GM18502 (cell line): ENCODE results near the gene ADTRP.
"Not testable (repeated sequence)": the region's sequence is repeated elsewhere in the genome, so short reads cannot be mapped to it uniquely, and the experiment has no call there.

Experiments used
- ATAC-seq: cut with Tn5 transposase; IDR thresholded peaks from one replicate; pipeline ENCODE4 v1.9.1; 2021; ENCODE audit warnings: mild to moderate bottlenecking; ENCODE audit not compliant: unreplicated experiment, poor library complexity

ADTRP gene

DNA sequence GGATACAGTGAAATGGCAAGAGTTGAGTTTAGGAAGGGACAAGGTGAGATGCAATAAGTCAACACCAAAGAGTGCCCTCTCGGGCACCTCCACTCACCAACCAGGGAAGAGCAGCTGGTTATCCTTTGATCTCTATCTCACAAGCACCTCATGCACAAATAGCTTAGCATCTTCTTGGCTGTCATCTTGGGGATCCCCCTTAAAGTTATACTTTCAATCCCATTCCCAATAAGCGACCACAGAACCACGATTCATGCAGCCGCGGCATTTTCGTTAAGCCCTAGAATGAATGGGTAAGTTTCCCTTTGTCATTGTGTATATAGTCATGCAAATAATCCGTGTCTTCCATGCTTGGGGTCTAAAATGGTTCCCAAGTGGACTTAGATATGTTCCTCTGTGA, 73.5 kb downstream of the ADTRP start:
- no peak for ATAC-seq

DNA sequence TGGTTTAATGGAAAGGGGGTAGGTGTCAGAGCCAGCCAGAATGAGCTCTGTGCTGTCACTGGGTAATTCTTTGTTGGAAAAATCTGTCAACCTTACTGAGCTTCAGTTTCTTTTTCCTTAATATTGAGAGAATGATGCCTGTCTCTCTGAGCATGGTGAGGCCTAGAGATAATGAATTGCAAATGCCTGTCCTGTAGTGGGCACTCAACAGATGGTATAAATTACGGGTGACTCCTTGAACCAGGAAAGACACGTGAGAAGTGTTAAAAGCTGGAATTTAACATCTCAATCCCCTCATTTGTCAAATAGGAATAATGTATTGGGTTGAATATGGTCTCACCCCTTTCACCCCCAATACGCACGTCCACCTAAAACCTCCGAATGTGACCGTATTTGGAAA, 74.9 kb downstream of the ADTRP start:
- no peak for ATAC-seq

DNA sequence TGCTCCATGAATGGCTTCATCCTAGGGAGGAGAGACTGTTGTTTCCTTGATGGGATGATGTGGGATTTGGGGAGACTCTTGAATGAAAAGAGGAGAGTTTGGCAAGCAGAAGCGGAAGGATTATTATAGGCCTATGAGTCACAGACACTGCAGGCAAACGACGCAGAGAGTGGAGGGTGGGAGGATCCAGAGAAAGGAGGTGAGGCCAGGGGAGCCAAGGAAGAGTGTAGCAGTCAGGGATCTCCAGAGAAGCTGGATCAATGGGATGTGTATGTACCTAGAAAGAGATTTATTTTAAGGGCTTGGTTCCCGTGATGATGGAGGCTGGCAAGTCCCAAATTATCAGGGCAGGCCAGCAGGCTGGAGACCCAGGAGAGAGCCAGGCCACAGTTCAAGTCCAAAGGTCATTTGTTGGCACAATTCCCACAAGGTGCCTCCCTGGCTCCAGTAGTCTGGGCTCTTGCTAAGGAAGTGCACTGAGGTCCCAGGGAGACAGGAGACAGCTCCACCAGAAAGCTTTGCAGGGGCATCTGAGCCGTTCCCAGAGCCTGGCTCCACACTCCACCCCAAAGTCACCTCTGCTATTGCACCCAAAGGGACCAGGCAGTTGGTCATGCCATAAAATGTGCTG, 76.0 kb downstream of the ADTRP start:
- ATAC-seq = no peak

DNA sequence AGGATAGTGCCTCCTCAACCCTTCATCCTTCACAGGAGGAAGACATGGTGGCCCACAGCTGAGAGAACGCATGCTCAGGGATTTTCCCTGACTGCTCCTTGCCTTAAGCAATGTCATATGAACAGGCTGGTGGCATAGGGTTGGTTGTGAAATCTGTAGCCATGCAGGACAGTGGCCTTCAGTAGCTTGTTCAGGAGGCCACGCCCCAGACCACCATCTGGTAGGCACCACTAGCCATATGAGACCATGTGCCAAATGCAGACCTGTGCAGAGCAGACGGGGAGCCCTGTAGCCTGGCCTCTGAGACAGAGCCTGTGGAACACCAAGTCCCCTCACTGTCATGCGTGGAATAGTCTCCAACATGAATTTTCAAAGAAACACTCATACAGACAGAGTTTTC, 76.5 kb downstream of the ADTRP start:
- no peak for ATAC-seq

DNA sequence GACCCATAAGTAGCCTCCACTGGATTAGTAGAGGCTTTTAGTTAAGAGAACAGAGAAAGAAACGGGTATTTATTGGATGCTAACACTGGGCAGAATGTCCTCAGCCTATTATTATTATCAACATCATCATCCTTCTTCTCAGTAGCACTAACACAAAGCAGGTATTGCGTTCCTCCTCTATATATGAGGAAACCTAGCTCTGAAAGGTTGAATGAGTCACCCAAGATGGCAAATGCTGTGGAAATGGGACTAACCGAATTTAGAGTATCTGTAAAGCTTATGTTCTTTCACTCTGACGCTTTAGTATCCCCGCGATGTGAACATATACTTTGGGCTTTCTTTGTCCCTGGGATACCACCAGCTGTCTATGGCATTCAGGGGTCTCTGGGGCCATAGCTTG, 77.0 kb downstream of the ADTRP start:
- ATAC-seq = no peak

DNA sequence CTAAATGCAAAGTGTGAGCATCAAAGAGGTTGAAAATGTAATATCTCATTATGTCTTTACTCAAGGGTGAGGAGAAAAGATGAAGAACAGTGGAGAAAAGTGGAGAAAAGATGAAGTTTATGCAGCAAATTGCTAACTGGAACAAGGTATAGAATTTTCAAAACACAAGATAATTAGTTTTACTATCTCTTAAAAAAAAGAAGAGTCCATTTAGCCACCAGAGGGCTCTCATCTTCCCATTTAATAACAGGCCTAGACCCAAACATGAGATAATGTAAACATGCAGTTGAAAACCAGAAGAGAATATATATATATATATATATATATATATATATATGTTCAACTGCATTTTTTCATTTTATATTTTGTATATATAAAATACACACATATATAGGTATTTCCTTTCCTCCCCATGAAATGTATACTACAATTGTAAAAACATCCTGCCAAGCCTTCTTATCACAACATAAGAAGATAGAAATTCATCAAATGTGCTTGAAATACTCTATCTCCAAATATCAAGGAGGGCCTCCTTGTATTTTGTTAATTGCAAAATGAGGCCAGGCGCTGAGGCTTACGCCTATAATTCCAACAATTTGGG, 78.4 kb downstream of the ADTRP start:
- ATAC-seq = no peak

DNA sequence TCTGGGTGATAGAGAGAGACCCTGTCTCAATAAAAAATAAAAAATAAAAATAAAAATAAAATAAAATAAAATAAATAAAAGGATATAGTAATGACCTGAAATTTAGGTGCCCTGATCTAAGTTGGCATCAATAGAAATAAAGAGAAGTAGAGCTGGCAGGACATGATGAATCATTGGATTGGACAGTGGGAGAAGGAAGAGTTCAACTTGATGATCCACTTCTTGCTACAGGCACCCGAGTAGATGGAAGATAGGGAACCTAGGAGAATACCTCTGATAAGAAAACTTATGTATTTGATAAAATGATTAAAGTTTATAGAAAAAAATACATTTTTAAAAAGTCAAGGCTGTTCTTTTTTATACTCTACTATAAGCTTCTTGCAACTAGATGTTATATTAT, 79.0 kb downstream of the ADTRP start:
- ATAC-seq = no peak

DNA sequence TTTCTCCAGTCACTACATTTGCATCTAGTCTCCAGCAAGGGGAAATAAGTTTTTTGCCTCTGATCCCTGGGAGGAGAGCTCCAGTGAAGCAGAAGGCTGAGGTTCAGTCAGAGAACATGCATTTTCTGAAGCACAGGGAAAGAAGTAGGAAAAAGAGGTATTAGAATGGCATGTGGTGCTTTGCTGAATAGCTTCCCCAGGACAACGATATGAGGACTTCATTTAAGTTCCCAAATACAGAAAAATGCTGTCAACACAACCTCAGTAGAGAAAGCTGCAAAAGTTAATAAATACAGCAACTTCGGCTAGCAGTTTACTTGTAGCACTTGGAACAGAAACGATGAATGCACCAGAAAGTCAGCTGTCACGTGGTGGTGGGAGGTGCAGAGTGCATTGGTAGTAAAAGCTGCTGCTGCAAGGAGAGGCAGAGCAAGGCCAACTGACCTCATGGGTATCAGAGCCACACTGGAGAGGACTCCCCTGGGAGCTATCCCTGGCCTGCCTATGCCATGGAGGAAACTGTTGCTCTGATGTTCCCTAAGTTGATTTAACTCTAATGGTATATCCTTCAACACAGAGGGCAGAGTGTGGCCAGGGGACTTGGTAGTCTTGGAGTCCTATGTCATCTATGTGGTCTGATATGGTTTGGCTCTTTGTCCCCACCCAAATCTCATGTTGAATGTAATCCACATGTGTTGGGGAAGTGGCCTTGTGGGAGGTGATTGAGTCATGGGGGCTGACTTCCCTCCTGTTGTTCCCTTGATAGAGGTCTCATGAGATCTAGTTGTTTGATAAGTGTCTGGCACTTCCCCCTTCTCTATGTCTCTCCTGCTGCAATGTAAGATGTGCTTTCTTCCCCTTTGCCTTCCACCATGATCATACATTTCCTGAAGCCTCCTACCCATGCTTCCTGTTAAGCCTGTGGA, 85.9 kb downstream of the ADTRP start:
- no peak for ATAC-seq

DNA sequence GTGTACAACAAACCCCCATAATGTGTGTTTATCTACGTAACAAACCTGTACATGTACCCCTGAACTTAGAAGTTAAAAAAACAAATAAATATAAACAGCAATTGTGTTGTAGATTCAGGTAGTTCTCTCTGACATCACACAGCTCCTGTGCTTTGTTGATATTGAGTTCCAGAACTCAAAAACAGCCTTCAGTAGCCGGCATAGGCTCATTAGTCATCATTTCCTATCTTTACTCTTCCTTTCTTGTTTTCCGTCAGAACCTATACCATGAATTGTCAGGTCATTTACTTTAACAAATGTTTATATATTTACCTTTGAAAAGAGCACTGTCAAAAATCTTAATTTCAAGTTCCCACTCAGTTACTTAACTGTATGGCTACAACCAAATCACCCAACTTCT, 88.8 kb downstream of the ADTRP start:
- ATAC-seq = no peak

DNA sequence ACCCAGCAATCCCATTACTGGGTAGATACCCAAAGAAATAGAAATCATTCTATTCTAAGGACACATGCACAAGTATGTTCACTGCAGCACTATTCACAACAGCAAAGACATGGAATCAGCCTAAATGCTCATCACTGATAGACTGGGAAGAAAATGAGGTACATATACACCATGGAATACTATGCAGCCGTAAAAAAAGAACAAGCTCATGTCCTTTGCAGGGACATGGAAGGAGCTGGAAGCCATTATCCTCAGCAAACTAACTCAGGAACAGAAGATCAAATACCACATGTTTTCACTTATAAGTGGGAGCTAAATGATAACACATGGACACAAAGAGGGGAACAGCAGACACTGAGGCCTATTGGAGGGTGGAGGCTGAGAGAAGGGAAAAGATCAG, 89.2 kb downstream of the ADTRP start:
- not testable (repeated sequence) for ATAC-seq

DNA sequence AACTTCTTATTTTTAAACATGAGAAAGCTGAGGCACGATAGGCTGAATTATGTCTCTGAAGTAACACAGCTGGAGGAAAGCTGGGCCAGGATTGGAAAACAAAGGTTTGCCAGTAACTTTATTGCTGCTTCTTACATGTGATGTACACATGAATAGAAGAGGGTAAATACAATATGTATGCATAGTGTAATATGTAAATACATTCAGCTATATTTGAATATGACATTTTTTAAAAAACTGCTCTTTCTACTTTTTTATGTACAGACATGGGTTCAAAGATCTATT, 90.2 kb downstream of the ADTRP start:
- no peak for ATAC-seq

DNA sequence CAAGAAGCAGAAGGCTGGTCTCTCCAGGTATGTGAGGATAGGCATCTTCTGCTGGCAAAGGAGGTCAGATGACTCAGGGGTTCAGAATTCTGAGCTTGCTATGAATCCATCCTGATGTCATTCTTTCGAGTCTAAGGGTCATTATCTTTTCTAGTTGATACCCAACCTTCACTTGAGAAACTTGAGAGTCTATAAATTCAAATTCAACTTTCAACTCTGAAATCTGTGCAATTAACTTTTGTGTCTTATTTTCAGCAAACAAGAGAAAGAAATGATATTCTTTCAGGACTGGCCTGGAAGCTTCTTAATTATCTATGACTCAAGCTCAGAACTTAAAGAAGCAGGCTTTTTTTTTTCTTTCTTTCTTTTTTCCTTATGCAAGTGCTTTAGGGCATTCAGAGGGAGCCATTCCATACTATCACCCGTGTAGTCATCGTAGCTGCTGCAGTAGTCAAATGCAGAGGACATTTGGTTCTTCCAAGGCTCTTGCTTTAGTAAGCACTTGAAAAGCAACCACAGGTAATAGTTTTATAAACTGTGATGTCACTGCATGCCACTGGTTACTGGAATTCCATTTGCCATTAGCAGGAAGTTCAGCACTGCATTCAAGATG, 93.0 kb downstream of the ADTRP start:
- no peak for ATAC-seq

DNA sequence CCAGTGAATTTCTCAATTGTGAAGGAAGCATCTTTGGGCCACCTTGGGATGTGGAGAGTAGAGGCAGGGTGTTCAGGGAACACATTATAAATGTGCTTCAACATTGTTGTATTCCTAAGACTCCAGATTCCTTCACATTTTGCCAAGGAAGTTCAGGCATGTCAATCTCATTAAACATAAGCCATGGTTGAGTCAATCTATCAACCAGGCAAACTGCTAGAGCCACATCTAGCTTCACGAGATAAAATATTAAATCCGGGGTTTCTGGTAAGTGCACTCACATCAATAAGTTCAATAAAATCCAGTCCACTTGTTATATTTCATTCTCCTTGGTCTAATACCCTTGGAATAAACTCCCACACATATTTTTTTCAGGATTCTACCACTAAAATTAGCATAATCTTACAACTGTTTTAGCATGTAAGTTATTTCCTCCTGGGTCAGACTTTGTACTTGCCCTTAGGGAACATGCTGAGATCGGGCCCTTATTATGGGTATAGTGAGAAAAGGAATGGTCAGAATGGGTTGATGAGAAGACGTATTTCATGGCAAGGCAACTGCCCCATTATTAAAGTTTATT, 93.6 kb downstream of the ADTRP start:
- no peak for ATAC-seq

DNA sequence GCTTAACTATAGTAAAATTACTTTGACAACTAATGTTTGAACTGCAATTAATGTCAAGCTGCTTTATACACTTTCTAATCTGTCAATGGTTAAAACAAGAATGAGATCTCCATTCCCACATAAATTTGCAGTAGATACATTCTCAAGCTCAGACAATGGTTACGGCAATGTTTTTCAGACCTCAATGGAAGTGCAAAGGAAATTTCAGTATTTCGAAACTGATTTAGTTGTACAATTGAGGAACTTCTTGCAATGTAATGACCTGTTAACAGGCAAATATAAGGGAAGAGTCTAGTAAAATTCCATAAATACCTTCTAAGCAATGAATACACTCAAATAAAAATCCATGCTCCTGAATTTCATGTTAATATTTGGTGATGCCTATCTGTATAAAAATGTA, 94.7 kb downstream of the ADTRP start:
- ATAC-seq = no peak

DNA sequence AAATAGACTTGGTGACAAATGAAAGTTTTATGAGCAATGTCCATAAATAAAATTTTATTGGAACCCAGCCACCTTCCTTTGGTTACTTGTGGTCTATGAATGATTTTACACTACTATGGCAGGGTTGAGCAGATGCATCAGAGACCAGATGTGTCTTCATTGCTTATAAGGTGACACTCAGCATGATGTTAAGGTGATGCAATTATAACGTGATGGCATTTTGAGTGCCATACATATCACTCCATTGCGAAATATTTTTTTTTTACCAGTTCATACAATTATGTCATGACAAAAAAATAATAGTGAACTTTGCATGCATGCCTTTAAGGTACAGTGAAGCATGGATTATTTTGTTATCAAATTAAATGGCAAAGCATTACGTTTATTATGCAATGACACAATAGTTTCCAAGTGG, 96.0 kb downstream of the ADTRP start:
- ATAC-seq = no peak

DNA sequence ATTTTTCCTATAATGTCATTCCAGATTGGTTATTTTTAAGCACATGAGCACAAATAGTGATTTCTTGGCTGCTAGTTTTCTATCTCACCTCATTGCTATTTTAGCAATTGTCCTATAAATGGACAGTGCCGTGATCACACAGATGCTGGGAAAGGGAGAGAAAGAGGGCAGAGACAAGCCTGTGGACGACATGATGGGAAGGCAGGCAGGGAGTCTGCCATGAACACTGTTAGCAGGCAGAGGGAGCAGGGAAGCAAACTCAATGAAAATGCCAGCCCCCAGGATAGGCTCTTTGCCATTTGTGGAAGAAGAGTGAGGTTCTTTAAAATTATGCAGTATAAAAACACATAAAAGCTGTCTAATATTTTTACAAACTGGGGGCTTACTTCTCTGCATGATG, 96.8 kb downstream of the ADTRP start:
- ATAC-seq = no peak

DNA sequence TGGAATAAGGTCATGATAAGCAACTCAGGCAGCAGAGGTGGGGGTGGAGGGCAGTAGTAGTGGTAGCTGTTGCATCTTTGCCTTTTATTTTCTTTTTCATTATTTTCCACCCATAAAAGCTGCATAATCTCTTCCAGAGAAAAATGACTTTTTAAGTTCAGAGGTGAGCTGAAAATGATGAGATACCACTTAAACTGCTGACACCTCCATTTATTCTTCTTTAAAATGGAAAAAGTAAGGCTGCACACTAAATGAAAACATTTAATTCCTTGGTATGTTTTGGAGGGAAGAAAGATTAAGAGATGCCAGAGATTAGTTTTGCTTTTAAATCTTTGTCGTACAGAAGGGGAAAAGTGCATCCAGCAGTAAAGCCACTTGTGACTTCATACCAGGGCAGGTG, 97.2 kb downstream of the ADTRP start:
- ATAC-seq = no peak

DNA sequence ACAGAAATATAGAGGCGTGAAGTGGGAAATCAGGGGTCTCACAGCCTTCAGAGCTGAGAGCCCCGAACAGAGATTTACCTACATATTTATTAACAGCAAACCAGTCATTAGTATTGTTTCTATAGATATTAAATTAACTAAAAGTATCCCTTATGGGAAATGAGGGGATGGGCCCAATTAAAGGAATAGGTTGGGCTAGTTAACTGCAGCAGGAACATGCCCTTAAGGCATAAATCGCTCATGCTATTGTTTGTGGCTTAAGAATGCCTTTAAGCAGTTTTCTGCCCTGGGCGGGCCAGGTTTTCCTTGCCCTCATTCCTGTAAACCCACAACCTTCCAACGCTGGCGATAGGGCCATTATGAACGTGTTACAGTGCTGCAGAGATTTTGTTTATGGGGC, 98.1 kb downstream of the ADTRP start:
- not testable (repeated sequence) for ATAC-seq

DNA sequence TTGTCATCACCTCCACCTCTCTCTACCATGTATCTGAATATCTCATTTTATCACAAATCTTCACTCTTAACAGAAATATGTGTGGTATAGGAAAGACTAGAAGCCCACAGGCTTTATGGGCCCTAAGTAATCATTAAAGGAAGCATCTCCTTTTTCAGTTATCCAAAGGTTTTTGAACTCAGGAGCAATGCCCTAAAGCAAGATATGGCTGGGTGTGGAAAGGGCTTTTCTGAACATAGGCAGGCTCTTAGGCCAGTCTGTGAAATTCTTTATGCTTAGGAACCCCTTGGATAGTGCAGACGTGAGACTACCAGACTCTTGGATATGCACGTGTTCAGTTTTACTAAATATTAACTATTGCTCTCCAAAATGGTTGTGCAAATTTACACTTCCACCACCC, 99.5 kb downstream of the ADTRP start:
- ATAC-seq = no peak

DNA sequence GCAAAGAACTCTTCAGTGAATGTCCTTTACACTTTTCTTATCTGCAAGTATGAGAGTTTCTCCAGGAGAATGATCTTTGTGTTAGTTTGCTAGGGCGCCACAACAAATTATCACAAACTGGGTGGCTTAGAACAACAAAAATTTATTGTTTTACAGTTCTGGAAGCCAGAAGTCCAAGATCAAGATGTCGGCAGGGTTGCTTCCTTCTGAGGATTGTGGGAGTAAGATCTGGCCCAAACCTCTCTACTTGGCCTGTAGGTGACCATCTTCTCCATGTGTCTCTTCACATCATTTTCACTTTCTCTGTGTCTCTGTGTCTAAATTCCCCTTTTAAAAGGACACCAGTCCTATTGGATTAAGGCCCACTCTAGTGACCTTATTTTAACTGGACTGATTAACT, 103.0 kb downstream of the ADTRP start:
- no peak for ATAC-seq

DNA sequence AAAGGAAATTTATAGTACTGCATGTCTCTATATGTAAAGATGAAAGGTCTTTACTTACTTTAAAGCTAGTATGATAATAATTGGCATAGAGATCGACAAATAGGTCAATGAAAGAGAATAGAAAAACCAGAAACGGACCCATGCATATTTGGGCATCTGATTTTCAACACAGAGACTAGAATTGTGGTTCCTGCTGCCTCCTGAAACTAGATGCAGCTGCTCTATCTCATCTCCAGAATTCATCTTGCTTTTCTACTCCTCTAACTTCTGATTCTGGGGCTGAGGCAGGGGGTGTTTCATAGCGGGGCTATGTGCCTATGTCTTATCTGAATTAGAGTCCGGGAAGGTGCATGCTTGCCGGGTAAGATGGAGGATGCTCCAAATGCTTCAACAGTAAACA, 105.9 kb downstream of the ADTRP start:
- ATAC-seq = no peak
